Measurements from ENCODE around the gene CD4.

DNA sequence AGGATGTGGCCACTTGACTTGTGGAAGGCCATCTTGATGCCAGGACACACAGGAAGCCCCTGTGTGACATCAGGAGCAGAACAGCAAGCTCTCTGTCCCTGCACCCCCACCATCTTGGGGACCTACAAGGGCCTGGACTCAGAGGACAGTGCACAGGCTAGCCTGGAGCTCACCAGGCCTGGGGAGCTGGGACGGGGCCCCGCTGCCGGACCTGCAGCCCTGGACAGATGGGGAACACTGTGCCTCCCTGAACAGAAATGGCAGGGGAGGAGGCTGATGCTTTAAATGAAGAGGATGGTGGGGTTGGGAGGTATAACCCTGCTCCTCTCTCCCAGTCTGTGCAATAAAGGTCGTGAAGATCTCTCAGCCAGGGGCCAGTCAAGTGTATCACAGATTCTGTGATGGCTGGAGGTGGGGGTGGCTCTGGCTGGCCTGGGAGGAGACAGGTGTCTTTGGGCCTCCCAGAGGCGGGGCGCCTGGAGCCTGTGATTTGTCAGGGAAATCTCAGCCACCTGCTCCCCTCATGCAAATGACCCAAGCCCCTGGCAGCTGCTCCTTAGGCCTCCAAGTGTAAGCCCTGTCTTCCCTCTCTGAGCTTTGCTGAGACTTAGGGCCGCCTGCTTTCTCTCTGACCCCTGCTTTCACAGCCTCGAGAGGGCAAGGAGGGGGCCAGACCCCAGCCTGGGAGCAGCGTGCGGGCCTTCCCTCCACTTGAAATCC lies 50.3 kb downstream of the CD4 start:
- TF ChIP-seq GABPA (IDR thresholded peaks at IDR 0.05; ENCODE audit: low read depth) (no peak), FOXJ3 (CRISPR knock-in tag; IDR thresholded peaks at IDR 0.05) (no peak), CHD2 (IDR thresholded peaks at IDR 0.05; ENCODE audit: low read length, partially characterized antibody) (no peak), MXI1 (IDR thresholded peaks at IDR 0.05; ENCODE audit: low read depth, low read length) (no peak), POLR2AphosphoS5 (IDR thresholded peaks at IDR 0.05; ENCODE audit: low read depth, low read length) (no peak), FOXM1 (IDR thresholded peaks at IDR 0.05; ENCODE audit: low read depth) (no peak), EP300 (IDR thresholded peaks at IDR 0.05; ENCODE audit: borderline replicate concordance in 1 of 2, low read depth in 1 of 2, low read length in 1 of 2) (no peak), TEAD4 (IDR thresholded peaks at IDR 0.05; ENCODE audit: borderline replicate concordance, insufficient read depth) (no peak), RXRA (IDR thresholded peaks at IDR 0.05; ENCODE audit: borderline replicate concordance, low read depth) (no peak)
- TF ChIP-seq, protein P1, sequence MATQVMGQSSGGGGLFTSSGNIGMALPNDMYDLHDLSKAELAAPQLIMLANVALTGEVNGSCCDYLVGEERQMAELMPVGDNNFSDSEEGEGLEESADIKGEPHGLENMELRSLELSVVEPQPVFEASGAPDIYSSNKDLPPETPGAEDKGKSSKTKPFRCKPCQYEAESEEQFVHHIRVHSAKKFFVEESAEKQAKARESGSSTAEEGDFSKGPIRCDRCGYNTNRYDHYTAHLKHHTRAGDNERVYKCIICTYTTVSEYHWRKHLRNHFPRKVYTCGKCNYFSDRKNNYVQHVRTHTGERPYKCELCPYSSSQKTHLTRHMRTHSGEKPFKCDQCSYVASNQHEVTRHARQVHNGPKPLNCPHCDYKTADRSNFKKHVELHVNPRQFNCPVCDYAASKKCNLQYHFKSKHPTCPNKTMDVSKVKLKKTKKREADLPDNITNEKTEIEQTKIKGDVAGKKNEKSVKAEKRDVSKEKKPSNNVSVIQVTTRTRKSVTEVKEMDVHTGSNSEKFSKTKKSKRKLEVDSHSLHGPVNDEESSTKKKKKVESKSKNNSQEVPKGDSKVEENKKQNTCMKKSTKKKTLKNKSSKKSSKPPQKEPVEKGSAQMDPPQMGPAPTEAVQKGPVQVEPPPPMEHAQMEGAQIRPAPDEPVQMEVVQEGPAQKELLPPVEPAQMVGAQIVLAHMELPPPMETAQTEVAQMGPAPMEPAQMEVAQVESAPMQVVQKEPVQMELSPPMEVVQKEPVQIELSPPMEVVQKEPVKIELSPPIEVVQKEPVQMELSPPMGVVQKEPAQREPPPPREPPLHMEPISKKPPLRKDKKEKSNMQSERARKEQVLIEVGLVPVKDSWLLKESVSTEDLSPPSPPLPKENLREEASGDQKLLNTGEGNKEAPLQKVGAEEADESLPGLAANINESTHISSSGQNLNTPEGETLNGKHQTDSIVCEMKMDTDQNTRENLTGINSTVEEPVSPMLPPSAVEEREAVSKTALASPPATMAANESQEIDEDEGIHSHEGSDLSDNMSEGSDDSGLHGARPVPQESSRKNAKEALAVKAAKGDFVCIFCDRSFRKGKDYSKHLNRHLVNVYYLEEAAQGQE (IDR thresholded peaks at IDR 0.05; ENCODE audit: low read depth, low read length) = no peak
- TF ChIP-seq, protein P2, sequence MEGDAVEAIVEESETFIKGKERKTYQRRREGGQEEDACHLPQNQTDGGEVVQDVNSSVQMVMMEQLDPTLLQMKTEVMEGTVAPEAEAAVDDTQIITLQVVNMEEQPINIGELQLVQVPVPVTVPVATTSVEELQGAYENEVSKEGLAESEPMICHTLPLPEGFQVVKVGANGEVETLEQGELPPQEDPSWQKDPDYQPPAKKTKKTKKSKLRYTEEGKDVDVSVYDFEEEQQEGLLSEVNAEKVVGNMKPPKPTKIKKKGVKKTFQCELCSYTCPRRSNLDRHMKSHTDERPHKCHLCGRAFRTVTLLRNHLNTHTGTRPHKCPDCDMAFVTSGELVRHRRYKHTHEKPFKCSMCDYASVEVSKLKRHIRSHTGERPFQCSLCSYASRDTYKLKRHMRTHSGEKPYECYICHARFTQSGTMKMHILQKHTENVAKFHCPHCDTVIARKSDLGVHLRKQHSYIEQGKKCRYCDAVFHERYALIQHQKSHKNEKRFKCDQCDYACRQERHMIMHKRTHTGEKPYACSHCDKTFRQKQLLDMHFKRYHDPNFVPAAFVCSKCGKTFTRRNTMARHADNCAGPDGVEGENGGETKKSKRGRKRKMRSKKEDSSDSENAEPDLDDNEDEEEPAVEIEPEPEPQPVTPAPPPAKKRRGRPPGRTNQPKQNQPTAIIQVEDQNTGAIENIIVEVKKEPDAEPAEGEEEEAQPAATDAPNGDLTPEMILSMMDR (IDR thresholded peaks at IDR 0.05) = no peak
- TF ChIP-seq, protein P3, sequence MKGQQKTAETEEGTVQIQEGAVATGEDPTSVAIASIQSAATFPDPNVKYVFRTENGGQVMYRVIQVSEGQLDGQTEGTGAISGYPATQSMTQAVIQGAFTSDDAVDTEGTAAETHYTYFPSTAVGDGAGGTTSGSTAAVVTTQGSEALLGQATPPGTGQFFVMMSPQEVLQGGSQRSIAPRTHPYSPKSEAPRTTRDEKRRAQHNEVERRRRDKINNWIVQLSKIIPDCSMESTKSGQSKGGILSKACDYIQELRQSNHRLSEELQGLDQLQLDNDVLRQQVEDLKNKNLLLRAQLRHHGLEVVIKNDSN (IDR thresholded peaks at IDR 0.05; ENCODE audit: borderline replicate concordance, low read depth) = no peak
